ENCODE measurements around the gene TTC21A.
A peak's percentile ranks its signal among the peaks of the same experiment; 100 is the strongest.

Gene TTC21A

DNA sequence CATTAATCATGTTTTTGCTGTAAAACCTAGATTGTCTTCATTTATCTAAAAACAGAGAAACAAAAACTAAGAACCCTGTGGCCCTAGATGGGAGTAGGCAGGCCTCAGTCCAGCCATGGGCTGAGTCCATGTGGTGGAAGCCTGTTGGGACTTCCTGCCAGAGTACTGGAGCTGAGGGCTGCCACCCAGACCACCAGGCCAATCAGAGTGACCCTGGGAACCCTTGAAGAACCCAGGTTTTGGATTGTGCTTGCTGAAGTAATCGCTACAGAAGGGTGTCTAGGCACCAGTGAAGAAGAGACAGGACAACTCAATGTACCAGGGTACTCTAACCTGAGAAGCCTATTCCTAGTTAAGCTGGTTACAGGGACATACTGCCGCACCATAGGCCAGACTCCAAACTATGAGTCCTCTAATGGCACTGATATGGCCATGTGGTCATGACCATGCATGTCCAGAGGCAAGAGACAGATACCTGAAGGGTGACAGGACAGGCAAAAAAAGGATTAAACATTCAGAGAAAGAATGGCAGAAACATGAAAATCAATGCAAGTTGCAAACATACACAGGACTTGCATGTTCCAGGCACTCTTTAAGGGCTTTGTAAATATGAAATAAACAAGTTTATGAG lies 33.0 kb downstream of the TTC21A start:
- no peak for DNase-seq

DNA sequence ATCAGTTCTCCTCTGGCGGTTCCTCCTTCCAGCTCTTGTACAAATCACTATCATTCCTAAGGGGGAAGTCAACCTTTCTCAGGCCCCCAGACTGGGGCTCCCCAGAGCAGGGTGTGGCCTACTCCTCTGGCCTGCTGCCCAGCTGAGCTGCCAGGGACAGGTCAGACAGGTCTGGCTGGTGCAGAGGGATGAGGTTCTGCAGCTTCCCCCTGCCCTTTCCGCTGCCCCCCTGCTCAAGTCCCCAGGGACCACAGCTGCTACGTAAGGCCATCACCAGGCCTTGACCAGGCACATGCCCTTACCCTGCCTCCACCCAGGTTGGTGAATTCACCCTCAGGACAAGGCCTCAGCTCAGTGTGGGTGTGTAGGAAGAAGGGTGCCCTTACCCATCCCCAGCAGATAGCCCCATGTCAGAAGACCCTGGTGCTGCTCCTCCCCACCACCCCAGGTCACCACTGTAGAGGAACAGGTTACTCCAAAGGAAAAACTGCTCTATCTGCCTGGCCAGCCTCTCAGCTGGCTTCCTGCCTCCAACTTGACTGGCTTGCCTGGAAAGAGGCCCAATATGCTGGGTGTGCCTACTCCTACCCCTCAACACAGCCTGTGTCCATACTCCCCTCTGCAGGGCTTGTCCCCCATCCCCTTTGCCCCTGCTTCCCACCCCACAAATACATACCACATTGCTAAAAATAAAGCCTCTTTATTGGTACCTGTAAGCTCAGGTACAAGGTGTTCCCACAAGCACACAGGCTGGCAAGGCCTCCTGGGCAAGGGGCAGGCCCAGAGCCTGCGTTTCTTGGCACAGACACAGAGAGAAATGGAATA lies 33.9 kb downstream of the TTC21A start:
- no peak for DNase-seq

DNA sequence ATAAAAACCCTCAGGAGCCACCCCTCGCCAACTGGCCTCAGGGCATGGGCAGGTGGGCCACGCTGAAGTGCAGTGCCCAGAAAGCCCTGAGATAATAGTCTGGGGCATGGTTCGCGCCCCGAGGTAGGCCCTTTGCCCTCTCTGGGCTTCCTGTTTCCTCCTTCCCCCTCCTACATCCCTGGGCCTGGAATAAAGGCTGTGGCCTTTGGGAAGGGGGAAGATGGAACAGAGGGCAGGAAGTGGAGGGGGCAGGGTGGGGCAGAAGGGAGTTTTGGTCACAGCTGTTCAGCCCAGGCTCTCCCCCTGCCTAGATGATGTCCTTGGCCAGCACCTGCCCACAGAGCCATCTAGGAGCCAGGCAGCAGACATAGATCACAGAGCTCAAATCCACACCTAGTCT lies 34.6 kb downstream of the TTC21A start:
- DNase-seq: no peak

DNA sequence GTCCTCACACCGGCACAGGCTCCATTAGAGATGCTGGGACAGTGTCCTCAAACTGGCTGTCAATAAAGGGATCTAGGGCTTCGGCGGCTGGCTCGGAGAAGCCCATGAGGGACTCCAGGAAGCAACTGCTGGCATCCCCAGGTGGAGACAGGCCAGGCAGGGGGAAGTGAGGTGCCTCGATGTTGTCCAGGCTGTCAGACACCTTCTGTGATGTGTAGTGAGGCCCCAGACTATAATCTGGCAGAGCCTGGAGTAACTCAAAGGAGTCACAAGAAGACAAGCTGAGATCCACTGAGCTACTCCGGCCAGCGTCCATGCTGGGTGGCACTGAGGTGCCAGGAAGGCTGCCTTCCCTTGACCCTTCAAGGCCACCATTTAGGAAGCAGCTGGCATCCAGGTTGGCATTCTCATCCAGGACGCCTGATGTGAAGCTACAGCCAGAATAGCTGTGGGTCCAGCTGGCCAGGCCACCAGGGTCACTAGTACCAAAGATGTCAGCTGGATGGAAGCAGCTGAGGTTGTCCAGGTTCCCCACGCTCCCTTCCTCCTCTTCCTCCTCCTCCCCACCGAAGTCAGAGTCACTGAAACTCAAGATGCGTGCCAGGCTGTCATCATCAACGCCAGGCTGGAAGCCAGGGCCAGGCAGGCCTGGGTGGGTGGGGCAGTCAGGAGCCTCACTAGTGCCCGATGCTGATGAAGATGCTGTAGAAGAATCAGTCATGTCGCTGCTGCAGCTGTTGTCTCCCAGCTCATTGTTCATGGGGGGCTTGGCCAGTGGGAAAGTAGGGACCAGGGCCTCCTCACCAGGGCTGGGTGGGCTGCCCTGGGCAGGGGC lies 35.8 kb downstream of the TTC21A start:
- DNase-seq: peak; percentile 62

DNA sequence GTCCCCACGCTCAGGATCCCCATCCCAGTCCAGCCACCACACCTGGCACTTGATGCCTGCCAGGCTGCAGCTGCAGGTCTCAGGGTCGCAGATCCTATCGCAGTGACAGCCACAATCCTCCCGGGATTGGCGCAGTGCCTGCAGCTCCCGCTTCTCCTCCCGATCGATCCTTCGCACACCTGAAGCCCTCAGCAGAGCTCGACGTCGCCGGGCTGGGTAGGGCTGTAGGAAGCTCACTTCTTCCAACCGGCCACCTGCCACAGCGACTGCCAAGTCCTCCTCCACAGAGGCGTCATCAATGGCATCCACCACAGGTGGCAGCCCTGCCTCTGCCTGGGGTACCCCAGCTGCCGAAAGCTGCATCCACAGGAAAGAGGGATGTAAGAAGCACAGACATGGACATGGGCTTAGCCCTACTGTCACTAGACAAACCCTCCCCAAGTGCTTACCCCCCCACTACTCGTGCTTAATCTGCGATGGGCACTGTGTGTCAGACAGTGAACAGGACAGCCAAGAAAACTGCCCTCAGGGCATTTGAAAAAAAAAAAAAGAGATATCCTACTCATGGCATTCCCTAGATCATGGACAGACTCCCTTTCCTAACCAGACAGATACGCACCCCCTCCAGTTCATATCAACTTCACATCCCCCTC lies 36.7 kb downstream of the TTC21A start:
- DNase-seq: no peak

DNA sequence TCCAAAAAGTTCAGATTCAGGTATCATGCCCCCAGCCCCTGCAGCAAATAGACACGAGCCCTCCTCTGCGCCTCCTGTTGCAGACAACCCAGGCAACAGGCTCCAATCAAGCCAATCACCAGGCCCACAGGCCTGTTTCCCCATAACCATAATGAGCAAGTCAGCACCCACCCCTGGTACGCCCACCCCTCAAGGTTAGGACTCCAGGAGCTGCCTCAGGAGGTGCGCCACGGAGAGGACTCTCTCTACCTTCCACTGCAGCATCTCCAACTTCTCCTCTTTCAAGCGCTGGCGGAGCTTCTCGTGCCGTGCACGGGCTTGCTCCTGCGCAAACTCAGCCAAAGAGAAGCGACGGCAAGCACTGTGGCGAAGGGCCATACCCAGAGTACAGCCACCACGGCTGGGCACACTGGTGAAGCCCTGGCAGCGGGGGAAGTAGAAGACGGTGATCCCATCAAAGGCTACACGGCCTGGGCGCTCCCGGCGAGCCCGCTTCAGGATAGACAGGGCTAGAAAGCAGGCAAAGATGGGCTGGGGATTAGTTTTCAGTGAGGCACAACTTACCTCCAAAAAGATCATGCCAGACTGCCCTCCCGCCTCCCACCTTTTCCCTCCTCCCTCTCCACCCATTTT lies 37.4 kb downstream of the TTC21A start:
- peak; percentile 62 for DNase-seq

DNA sequence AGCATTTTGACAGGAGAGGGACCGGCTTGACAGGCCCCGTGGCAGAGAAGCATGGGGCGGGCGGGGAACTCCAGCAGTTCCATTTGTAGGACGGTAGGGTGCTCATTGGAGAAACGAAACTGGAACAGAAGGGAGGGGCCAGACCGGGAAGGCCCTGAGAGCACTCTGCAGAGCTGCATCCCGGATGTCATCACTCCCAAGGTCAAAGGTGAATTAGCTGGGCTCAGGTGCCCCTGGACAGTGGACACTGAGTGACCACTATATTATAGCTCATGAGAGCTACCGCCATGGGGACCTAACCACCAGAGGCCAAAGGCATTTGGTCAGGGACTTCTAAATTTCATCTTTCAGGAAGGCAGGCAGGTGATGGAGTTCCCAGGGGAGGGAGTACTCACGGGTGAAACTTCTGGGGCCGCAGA lies 38.6 kb downstream of the TTC21A start:
- DNase-seq: no peak

DNA sequence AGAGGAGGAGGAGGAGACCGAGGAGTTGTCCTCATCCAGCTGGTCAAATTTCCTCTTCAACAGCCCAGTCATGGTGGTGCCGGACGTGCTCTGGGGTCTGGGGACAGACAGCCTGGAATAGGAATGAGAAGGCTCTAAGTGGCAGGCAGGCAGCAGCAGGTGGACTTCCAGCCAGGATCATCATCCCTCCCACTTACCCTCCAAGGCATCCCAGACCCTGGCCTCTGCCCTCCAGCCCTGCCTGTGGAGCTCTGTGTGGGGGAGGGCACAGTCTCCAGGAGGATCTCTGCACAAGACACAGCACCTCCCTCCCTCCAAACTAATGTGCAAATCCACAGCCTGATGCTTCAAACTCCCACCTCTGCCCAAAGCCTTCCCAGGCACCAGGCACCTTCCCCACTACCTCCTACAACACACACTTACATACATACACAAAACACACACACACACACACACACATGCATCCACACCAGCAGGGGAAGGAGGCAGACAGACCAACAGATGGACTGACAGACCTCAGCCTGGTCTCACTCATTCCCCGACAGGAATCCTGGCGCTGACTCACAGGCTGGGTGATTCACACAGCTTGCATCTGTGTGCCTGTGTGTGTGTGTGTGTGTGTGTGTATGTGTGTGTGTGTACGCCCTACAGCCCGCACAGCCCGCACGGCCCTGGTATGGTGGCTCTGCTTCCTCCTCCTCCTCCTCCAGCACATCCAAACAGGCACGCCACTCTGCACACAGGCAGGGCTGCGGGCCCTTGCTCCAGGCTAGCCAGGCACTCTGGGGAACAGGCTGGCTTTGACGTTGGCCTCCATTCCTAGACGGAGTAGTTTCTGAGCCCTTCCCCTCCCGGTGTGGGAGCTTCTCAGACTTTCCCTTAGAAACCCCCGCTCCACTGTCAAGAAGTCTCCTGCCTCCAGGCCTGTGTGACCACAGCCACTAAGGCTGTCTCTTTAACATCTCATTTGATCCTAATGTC lies 39.4 kb downstream of the TTC21A start:
- DNase-seq: peak; percentile 91

DNA sequence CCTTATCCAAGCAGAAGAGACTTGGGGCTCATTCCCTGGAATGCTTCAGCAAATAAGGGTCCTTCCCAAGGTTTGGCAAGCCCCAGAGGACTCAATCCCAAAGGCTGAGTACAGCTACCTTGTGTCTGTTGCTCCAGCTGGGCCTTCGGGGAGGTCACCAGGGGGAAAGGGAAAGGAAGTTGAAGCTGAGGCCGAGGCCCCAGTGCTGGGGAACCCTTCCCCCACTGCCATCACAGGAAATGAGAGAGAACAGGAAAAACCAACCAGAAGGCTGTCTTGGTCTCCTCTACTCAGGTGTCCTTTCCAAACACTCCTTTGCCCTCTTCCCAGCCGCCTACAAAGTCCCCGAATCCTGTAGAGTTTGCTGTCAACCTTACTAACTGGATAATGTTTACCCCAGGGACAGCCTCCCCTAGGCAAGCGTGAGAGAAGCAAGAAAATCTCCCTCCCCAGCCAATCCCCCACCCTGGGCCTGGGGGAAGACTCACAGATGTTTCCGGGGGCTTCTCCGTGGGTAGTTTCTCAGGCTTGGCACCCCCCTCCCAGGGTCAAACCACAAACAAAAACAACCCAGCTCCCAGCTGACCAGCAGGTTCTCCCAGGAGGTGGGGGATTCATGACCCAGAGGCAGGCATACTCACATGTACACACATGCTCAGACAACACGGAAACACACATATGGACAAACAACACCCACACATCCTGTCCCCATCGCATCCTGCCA lies 40.4 kb downstream of the TTC21A start:
- DNase-seq: peak; percentile 75

DNA sequence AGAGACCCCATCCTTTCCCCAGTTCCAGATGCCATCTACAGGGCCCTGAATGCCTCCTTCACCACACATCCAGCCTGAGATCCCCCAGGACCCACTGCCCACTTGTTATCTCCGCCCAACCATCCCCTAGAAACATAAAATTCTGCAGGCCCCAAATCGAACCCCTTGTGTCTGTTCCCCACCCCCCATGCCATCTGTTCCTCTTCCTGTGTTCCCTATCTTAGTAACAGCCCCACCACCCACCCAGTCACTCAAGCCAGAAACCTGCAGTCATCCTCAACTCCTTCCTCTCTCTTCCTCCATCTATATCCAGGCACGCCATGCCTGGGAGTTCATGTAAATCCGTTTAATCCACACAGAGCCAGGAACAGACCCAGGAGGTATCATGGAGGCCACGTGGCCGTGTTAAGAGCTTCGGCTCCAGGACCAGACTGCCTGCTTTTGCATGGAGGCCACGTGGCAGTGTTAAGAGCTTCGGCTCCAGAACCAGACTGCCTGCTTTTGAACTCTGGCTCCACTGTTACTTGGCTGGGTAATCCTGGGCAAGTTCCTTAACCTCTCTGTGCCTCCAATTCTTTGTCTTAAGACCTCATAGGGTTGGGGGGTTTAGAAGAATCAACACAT lies 41.1 kb downstream of the TTC21A start:
- no peak for DNase-seq

DNA sequence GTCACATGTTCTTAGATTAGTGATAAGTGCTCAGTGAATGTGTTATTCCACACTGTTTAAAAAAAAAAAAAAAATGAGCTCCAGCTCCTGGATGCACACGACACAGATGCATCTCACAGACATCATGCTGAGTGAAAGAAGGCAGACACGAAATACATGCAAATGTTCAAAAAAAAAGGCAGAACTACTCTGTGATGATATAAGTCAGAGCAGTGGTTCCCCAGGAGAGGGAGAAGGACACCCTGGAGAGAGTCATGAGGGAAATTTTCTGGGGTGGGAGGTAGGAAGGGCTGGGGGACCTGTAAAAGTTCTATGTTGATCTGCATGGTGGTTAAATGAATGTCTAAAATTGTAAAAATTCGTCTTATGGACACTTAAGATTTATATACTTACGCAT lies 41.6 kb downstream of the TTC21A start:
- no peak for DNase-seq

DNA sequence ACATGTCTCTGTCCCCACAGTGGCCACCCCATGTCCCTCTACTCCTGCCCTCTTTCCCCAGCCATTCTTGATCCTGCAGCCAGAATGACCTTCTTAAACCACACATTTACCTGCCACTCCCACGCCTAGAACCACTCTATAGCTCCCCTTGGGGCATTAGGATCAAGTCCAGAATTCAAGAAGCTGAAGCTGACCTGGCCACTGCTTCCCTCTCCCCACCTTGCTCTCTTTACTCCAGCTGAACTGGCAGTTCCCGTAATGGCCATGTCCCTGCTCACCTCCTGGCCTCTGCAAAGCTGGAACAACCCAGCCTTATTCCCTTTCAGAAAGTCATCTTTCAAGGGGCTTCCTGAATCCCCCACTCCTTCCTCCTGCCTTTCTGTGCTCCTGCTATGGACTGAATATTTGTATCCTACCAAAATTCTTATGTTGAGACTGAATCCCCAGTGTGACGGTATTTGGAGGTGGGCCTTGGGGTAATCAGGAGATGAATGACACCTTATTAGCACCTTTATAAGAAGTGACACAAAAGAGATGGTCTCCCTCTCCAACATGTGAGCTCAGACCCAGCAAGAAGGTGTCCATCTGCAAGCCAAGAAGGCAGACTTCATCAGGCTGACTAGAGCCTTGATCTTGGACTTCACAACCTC lies 42.1 kb downstream of the TTC21A start:
- DNase-seq: no peak

DNA sequence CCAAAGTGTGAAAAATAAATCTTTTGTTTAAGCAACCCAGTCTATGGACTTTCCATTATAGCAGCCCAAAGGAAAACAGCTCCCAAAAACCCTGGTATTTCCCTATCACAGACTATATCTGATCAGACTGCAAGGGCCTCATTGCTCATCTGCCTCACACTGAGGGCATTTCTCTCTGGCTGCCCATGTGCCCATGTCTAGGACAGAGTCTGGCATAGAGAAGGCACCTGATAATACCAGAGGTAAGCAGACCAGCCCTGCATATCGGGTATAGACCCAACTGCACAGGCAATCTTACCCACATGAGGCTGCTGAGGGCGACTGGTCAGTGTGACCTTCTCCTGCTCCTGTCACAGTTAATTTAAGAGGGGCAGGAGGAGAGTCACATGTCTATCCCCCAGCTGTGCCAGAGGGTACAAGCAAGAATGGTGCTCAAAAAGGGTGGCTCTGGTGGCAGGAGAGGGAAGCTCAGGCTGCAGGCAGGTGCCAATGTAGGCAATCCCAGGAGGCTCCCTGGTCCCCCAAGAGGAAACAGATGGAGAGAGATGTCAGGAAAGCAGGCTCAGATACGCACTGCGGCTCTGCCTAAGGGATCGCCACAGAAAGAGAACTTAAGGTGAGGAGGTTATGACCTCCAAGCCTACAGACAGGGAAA lies 42.8 kb downstream of the TTC21A start:
- no peak for DNase-seq

DNA sequence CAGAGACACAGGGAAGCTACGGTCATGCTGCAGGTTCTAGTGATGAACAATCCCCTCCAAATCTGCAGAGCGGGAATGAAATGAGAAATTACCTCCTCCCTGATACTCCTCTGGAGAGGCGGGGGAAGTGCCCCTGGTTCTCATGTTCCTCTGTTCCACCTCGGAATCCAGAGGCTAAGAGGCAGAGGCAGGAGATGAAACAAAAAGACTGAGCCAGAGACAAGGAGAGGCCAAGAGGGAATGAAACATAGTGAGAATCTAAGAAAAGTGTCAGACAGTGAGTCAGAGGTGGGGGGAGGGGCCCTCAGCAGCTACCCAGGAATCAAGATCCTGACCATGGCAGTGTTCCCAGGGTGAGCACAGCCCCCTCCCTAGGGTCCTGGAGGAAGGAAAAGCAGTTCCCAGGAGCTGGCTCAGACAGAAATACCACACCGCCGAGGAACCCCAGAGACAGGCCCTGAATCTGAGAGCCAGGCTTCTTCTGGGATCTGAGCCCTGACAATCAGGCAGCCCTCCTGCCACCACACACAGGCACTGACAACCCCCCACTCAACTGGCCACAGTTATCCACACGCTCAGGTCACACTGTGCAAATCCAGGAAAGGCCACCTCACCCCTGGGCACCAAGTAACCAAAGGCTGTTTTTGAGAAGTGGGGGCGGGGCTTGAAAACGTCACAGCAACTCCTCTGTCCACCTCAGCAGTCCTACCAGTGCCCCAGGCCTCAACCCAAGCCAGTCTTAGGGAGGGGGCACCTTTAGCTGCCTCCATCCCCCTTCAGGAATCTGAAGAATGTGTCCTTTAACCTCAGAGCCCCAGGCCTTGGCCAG lies 43.5 kb downstream of the TTC21A start:
- peak; percentile 88 for DNase-seq

DNA sequence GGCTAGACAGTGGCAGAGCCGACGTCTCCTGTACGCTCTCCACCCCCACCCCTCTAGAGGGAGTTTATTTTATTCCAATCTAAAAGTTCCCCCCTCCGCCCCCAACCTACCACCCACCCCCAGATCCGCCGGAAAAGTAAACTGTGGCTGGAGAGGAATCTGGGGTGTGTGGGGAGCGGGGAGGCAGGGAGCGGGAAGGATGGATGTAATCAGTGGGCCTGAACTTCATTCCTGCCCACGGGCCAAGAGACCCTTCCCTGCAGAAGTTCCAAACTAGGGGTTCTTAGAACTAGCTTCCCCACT lies 46.4 kb downstream of the TTC21A start:
- DNase-seq: no peak

DNA sequence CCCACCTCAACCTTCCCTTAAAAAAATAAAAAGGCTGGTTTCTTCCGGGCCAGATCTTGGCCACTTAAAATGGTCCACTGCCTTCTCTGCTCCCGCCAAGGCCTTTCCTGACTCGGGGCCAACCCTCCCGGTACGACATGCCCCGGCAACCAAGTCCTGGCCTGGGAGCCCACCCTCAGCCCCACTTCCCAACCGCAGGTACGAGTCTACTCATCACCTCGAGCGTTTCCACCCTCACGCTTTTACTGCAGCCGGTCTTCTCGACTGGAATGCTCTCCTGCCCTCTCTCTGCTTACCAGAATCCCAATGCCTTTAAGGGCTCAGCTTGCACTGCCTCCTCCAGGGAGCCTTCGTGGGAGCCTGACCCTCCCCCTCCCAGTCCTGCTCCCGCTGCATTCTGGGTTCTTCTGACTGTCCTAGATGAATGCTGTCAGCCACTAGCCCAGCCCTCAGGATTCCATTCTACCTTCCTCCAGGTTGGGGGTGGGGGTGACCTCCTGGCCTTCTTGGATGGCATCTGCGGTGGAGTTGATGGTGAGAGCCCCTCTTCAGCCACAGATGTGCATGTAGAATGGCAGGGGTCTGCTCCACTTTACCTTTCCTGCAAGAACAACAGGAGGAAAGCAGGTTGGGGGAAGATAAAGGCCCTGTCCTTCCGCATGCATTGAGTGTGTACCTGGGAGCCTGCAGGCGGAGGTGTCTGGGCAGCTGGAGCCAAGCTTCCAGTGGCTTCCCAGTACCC lies 47.0 kb downstream of the TTC21A start:
- DNase-seq: no peak

DNA sequence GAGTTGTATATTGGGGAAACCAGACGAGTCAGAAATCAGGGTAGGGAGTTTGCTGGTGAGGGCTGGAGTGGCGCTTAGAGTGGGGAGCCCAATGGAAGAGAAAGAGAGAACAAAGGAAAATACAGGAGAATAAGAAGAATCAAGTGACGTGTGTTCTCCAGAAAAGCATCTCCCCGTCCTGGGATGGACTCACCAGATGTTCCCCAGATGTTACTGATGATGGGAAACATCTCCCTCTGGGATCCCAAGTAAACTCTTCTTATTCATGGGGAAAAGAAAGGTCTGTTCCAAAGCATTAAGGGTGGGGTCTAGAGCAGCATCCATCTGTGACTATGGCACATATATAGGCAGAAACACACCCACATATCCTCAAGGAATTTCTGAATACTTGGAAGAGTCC lies 48.9 kb downstream of the TTC21A start:
- DNase-seq: no peak

DNA sequence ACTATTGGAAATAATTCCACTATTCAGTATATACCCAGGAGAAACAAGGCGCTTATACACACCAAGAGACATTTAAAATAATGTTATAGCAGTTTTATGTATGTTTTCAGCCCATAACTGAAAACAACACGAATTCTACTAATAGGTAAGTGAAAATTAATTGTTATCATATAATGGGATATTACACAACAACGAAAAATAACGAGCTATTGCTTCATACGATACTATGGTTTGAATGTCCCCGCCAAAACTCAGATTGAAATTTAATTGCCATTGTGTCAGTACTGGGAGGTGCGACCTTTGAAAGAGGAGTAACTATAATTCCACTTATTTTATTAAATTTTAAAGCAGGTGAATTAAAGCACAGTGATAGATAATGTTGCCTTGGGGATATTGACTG lies 49.9 kb downstream of the TTC21A start:
- no peak for DNase-seq
